GM18502 (cell line): ENCODE measurements around the gene MAP2K5.

Experiments
- ATAC-seq: cut with Tn5 transposase; IDR thresholded peaks from one replicate; pipeline ENCODE4 v1.9.1; 2021; ENCODE audit warnings: mild to moderate bottlenecking; ENCODE audit not compliant: unreplicated experiment, poor library complexity

MAP2K5 gene

GRCh38 chr15:67829647-67830504, 287.4 kb downstream of the MAP2K5 start:
- no peak for ATAC-seq

GRCh38 chr15:67831363-67831762, 288.9 kb downstream of the MAP2K5 start:
- no peak for ATAC-seq

GRCh38 chr15:67832031-67832551, 289.6 kb downstream of the MAP2K5 start:
- ATAC-seq = no peak

- no peak for ATAC-seq
Observed at GRCh38 chr15:67832897-67833709, 290.6 kb downstream of the MAP2K5 start.

- no peak for ATAC-seq
Observed at GRCh38 chr15:67833710-67834511, 291.4 kb downstream of the MAP2K5 start.

- no peak for ATAC-seq
Observed at GRCh38 chr15:67834581-67835296, 292.2 kb downstream of the MAP2K5 start.

- no peak for ATAC-seq
Observed at GRCh38 chr15:67835297-67836133, 293.0 kb downstream of the MAP2K5 start.

- no peak for ATAC-seq
Observed at GRCh38 chr15:67836134-67836455, 293.6 kb downstream of the MAP2K5 start.

GRCh38 chr15:67836477-67836876, 294.0 kb downstream of the MAP2K5 start:
- no peak for ATAC-seq

- no peak for ATAC-seq
Observed at GRCh38 chr15:67836955-67837354, 294.5 kb downstream of the MAP2K5 start.

GRCh38 chr15:67838789-67839332, 296.4 kb downstream of the MAP2K5 start:
- no peak for ATAC-seq

- peak; percentile 27 for ATAC-seq
Observed at GRCh38 chr15:67839499-67839928, 297.0 kb downstream of the MAP2K5 start.

- peak; percentile 80 for ATAC-seq
Observed at GRCh38 chr15:67839929-67840748, 297.6 kb downstream of the MAP2K5 start, which contains the start of gene RNU6-1. Gene RNU6-1, minus strand, starts transcription at chr15:67840045.

GRCh38 chr15:67840749-67841512, 298.4 kb downstream of the MAP2K5 start:
- ATAC-seq = no peak

- no peak for ATAC-seq
Observed at GRCh38 chr15:67841513-67841762, 298.9 kb downstream of the MAP2K5 start.

- no peak for ATAC-seq
Observed at GRCh38 chr15:67843092-67843501, 300.6 kb downstream of the MAP2K5 start.
